NCI-H128 (cell line): ENCODE measurements around the gene DYNAP.

ENCODE experiments used
- DNase-seq: peaks from one replicate; lab custom pipeline; 2025; ENCODE audit not compliant: unreplicated experiment; lab: John Stamatoyannopoulos, UW

Gene DYNAP, protein sequence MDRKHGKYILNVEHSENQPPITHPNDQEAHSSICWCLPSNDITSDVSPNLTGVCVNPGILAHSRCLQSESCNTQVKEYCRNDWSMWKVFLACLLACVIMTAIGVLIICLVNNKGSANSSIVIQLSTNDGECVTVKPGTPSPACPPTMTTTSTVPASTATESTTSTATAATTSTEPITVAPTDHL

DNA sequence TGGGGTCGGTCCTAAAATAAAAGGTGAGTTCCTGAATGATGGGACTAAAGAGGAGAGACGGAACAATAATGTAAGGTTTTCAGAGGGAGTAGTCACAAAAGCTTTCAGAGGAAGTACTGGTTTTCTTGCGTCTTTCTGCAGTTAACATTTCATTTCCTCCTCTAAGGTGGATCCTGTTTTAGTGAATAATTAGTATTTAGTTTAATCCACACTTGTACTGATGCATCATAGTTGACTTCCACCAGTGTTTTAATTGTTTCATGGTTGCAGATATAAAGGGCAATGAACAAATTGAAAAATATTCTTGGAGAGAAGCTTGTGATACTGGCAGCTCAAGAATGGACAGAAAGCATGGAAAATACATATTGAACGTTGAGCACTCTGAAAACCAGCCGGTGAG lies at the start of gene DYNAP:
DYNAP (plus strand) TSS at position 301 of the 400 bp plus-strand sequence; CDS start at position 339, 38 bp downstream.
- no peak for DNase-seq

DNA sequence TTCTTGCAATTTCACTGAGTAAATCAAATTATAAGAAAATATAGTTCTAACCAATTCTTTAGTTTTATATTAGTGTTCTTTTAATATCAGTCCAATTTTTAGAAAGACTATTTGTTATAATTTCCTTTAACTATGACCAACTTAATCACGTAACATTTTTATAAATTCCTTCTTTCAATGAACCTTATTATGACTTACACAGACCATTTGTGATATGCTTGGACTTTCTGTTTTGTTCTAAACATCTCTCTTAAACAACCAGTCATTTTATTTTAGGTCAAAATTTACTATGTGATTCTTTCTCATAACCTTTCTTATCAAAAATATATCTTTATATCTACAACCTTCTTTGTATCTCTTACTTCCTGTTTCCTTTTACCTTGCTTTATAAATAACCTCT lies 39.5 kb upstream of the DYNAP start:
- DNase-seq: no peak

DNA sequence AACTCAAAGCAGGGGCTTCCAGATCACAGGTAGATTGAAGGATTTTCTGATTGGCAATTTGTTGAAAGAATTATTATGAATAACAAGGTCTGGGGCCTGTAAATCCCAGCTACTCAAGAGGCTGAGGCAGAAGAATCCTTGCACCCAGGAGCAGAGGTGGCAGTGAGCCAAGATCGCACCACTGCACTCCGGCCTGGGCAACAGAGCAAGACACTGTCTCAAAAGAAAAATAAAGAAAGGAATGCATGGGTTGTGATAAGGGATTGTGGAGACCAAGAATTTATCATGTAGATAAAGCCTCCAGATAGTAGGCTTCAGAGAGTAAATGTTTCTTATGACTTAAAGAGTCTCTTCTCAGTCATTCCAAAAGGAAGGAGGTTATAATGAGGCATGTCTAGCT lies 35.8 kb upstream of the DYNAP start:
- DNase-seq: no peak

DNA sequence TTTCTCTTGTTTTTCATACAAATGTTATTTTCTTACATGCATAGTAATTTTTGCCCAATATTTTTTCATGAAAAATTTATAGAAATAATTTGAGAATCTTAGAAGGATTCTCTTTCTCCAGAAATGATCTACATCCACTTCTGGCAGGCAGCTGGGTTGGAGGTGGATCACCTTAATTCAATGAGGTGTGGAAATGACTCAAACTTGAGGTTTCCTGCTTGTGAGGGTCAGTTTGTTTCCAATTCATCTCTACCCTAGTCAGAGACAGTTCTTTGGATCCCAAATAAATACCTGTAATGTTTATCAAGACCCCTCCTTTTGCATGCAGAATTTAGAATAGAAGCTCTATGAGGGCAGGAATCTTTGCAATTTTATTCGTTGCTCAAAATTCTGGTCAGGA lies 35.0 kb upstream of the DYNAP start:
- no peak for DNase-seq

DNA sequence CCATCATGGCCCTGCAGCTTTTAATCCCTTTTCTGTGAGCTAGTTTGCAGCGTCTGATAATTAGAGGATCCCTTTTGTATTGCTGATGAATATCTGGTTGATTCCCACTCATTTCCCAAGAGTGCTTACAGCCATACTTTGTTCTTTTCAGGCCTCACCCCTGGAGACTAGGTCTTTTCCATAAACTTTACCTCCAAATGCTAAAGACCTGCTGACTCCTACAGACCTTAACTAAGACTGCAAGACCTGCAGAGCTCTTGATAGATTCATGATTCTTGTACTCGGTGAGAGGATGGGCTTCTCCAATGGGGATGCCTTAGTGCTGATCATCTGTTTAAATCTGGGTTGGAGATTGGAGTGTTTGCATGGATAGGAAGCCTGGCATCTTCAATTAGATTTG lies 33.1 kb upstream of the DYNAP start:
- no peak for DNase-seq

DNA sequence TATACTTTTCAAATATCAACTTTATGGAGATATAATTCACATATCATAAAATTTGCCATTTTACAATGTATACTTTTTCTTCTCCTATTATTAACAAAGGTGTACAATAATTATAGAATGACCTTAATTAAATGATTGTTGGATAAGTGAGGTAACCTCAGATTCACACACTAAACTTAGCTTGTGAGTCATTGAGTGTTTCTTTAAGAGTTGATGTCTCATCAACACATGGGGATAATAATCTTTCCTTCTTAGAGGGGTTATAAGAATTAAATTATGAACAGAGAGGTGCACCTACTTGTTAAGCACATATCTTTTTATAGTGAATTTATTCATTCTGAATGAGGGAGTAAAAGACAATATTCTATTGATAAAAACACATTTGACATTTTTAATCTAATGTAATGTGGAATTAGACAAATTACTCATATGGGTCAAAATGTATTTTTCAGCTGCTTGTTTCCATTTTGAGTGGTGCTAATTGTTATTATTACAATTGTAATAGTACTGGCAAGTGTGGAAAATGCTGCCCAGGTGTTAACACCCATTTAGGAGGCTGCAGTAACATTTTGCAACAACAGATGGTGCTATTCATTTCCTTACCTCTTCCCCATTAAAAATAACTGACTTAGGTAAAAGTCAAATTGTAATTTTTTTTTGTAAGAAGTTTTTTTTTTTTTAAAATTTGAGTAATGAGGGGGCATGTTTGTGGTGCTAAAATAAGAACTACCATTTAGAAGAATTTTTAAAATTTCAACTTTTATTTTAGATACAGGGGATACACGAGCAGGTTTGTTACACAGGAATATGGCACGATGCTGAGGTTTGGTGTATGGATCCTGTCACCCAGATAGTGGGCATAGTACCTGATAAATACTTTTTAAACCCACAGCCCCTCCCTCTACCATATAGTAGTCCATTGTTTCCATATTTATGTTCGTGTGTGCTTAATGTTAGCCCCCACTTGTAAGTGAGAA lies 32.1 kb upstream of the DYNAP start:
- DNase-seq: no peak

DNA sequence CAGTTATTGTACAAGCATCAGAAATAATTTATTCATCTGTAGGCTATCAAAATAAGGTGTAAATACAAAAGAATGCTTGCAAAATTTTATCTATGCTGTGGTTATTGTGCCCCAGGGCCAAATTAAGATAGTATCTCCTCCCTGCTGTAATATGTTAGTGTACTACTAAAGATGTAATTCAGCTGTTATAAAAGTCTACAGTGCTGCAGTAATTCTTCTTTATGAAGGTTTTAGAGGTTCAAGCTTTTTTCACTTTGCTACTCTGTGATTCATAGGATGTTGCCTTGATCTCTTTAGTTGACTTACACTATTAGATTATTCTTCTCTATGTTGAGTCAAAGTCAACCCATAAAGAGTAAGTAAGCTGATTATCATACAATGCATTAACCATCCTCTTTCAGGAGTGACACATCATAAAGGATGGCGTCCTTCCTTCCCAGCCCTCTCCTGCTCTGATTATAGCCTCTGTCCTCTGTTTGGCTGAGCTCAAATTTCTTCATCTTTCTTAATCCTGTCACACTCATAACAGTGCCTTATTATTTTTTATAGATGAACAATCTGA lies 29.3 kb upstream of the DYNAP start:
- DNase-seq: no peak

DNA sequence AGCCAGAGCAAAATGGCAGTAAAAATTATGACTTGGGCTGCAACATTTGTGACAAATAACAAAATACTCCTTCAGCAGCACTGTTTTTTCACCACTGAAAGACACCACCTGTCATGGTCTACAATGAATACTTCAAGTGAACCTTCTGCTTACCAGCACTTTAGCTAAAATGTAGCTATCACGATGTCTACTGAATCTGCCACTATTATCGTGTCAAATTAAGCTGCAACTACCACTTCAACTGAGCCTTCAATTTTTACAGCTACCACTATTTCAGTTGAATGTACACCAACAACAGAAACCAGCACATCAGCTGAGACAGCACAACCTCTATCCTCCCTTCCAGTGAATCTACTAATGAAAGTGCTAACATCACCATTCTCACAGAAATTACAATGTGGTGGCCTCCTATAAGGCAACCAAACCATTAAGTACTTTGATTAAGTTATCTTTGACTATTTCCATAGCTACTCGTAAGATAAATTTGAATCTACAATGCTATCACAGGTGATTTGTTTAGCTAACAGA lies 10.8 kb upstream of the DYNAP start:
- DNase-seq: no peak

DNA sequence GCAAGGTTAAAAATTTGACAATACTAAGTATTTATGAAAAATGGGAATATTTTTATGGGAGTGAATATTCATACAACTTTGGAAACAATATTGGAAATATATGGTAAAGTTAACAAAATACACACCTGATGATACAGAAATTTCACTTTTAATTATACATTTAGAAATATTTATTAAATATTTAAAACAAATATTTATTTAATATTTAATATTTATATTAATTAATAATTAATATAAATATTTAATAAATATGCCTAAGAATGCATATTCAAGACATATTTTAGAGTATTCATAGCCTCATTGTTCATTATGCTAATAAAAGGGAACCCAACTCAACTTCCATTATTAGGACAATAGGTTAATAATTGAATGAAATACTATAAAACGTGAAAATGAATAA lies 7.0 kb upstream of the DYNAP start:
- no peak for DNase-seq

DNA sequence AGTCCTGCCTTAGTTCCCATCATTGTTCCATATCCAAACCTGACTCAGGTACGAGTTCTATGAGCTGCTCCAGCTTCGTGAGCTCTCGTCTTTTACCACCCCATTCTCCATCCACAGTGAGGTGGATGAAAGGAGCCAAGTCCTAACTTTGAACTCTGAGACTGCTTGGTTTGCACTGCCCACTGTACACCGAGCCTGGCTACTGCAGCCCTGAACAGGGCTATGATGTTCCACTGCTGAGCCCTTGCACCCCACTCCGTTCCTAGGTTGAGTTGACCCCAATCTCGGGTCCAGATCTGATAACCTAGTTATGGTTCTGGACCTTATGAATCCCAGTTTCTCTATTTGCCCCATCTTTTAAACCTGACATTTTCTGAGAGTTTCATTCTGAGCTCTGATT lies 5.3 kb upstream of the DYNAP start:
- no peak for DNase-seq

DNA sequence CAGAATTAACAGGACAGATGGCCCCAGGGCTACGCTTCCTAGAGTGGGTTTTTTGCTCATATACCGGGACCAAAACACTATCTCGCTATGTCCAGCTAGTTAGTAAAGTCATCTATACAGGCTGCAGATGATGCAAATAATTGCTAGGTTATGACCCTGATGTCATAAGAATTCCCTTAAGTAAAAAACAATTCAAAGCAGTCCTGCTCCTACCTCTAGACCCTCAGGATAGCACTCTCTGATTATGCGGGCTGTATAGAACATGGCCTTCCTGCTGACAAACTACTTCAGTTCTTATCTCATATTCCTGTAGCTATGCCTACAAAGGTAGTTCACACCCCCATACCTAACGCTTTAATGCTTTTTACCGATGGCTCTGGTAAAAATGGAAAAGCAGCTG lies 13.2 kb downstream of the DYNAP start:
- DNase-seq: no peak

DNA sequence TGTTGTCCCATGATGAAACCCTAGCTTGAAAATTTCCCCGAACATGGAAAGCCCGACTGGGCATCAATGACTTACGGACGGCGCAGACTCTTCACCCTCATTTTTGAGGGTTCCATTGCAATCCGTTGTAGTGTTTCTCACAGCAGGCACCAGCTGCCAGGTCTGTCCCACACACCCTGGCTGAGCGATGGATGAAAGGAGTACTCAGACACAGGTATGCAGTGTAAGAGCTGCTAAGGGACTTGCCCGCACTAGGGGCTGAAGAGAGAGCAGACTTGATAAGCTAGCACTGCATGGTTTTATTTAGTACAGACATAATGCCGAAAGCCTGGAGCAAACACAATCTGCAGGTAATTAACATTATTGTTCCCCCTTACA lies 15.8 kb downstream of the DYNAP start:
- no peak for DNase-seq

DNA sequence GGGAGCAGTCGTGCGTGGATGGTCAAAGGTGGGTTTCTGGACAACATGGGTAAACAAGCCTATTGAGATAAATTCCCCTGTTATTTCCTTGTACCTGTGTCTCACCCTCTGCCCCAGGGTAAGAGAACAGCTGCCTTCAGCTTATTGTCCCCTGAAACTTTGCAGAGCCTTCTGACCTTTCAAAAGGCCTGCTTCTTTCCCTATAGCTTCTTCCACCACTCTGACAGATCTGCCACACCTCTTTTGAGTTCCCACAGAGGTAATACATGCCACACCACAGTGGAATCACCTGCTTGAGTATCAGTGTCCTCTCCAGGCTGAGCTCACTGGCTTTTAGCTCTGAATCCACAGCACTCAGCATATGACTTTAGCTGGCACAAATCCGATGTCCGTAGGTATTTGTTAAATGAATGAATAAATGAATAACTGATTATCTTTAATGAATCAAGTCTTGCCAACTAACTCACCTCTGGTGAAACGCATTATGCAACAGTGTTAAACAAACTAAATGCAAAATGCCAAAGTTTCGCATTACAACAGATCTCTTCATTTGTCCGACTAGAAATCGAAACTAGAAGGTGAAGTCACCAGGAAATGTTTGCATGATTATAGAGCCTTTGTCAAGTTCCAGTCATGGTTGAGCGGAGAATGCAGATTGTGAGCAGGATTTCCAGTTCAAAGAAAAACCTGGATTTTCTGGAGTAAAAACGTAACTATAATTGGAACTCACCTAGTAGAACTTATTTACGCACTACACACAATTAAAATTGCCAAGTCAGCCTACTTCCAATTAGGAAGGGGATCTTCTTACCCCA lies 16.4 kb downstream of the DYNAP start:
- DNase-seq: peak; percentile 10

DNA sequence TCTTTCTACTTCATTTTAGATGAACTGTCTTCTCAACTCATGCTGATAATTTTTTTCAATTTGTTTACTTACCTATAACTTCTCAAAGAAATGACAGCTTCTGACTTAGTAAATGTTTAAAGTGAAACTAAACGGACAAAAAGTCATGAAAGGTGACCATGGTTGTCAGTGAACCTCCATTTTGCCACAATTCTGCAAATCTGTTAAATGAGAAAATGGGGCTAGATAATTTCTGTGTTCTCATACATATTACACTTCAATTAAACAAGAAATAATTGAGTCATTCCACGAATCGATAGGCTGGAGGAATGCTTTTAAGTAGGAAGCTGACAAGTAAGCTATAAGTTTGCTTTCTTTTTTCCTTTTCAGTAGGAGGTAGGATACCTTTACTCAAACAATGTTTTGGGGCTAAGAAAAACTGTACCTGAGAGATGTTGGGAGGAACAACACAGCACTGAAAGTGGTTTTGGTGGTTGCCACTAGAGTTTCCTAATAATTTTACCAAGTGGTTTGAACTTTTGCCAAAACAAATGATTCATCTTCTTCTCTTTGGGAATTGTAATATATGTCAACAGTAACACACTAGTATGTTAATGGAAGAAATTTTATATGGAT lies 17.1 kb downstream of the DYNAP start:
- no peak for DNase-seq

DNA sequence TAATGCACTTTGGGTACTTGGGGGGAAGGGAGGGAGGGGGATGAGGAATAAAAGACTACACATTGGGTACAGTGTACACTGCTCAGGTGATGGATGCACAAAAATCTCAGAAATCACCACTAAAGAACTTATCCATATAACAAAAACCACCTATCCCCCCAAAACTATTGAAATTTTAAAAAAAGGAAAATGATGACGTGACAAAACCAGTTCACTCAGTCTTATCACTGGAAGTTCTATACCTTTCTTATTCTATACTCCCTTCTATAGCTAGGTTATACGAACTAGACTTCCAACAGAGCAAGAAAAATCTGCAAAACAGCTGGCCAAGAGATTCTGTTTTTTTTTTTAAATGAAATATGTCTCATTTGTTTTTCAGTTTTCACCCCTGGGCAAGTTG lies 20.8 kb downstream of the DYNAP start:
- no peak for DNase-seq

DNA sequence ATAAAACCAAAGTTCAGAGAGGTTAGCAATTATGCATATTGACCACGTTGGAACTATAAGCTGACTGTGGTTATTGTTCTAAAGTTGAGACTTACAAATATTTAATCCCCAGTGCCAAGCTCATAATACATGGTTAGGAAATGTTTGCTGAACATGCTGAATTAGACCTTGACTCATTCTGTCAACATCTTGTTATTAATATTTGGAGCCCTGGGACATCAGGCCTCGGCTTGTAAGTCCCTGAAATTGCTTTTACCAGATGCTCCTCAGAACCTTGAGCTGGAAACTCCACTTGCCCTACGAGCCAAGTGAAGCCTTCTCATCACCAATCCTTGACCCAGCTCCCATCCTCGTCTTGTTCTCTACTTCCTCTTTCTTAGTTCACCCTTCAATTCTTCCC lies 21.2 kb downstream of the DYNAP start:
- no peak for DNase-seq

DNA sequence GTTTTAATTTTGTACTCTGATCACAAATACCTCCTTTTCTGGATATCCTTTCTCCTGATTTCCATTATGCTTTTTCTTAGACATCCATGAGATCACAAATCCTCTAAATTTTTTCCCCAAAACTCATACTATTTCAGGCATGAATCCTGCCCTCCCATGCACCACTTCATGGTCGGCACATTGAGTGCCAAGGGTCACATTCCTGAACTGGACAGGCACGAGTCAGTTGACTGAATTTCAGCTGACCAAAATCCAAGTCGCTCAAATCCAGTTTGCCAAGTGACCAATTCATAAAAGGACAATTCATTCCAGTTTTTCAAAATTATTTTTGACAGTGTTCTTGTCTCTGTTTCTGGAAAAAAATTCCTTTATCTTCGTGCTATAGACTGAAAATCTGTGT lies 22.1 kb downstream of the DYNAP start:
- no peak for DNase-seq

DNA sequence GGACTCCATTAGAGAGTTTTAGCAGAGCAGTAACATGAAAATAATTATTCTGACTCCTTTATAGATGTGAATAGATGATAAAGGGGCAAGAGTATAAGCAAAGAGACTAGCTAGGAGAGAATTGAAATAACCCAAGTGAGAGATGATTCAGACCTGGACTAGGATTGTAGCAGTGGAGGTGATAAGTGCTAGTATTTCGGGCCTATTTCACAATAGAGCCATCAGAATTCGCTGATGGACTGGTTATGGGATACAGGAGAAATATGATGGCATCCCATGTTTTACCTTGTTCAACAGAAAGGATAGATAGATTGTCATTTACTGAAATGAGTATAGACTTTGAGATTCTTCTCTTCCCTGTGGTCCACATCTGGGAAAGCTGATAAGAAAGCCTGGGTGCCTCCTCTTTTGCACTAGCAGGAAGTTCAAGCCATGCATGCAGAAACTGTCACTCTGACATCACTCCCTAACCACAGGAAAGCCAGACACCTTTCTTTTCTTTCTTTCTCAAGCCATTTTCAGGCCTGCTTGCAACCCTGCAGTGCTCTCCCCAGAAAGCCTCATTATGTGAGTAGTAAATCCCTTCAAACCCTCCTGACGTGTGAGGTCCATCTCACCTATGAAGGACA lies 25.3 kb downstream of the DYNAP start:
- no peak for DNase-seq

DNA sequence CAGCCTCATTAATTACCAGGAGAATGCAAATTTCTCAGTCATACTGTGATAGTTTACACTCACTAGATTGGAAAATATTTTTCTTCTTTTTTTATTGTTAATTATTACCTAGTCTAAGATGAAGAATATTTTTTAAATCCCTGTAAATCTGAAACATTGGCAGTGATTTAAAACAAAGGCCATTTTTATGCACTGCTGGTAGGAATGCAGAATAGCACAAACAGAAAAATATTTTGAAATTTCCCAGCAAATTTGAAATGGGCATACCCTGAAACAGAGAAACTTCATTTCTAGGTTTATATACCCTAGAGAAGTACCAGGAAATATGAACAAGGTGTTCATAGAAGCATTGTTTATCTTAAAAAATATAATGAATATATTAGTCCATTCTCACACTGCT lies 31.0 kb downstream of the DYNAP start:
- DNase-seq: no peak

DNA sequence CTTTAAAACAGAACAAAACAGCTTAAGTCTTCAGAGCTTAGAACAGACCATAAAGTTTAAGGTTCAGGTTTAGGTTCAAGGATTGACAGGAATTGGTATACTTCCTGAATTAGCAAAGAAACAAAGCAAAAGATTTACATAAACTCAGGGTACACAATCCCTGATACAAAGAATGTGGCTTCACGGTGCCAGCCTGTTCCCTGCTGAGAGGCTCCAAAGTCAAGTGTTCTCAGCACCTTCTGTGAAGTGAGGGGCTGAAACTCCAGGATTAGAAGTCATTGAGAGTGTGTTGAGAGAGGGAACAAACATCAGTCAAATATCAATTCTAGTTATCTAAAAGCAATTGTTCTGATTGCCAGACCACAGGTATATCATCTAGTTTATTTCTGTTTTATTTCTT lies 35.7 kb downstream of the DYNAP start:
- no peak for DNase-seq
